Measurements from ENCODE around the gene THAP4.

GRCh38 chr2:241613017-241613780 lies 23.8 kb downstream of the THAP4 start:
- TF ChIP-seq, protein P1, sequence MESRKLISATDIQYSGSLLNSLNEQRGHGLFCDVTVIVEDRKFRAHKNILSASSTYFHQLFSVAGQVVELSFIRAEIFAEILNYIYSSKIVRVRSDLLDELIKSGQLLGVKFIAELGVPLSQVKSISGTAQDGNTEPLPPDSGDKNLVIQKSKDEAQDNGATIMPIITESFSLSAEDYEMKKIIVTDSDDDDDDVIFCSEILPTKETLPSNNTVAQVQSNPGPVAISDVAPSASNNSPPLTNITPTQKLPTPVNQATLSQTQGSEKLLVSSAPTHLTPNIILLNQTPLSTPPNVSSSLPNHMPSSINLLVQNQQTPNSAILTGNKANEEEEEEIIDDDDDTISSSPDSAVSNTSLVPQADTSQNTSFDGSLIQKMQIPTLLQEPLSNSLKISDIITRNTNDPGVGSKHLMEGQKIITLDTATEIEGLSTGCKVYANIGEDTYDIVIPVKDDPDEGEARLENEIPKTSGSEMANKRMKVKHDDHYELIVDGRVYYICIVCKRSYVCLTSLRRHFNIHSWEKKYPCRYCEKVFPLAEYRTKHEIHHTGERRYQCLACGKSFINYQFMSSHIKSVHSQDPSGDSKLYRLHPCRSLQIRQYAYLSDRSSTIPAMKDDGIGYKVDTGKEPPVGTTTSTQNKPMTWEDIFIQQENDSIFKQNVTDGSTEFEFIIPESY (IDR thresholded peaks at IDR 0.05; ENCODE audit: borderline replicate concordance, low read depth): no peak
- TF ChIP-seq TAF1 (IDR thresholded peaks at IDR 0.05; ENCODE audit: borderline replicate concordance, low read depth, low read length) (no peak), CTCF (IDR thresholded peaks at IDR 0.05) (no peak), ELF1 (IDR thresholded peaks at IDR 0.05) (no peak)
